HEK293 (cell line): Measurements from ENCODE around the gene DPM2.
A peak's percentile ranks its signal among the peaks of the same experiment; 100 is the strongest.

ENCODE experiments used
- CTCF ChIA-PET: fragments of 350-600 bp; formaldehyde crosslinking; extraction: SDS; loops from one replicate; lab custom pipeline; 2021; ENCODE audit warnings: antibody characterized with exemption; lab: Yijun Ruan, JAX
- POLR2A ChIA-PET: fragments of 300-600 bp; formaldehyde crosslinking; extraction: SDS; loops from one replicate; lab custom pipeline; 2020; ENCODE audit warnings: antibody characterized with exemption, inconsistent platforms; lab: Yijun Ruan, JAX
- H3K27ac ChIP-seq: fragments of 200-500 bp; sonication (Bioruptor generic); 2 replicates; pipeline ENCODE4 v1.5.1; 2014; ENCODE audit warnings: low read depth, low read length, control low read depth, inconsistent platforms; ENCODE audit errors: extremely low read depth
- H3K36me3 ChIP-seq, 2 experiments: fragments of 200-500 bp in 1 of 2; sonication (Bioruptor generic) in 1 of 2; 1 replicate in 1 of 2; 2 replicates in 1 of 2; pipeline ENCODE4 v1.5.1; 2014 to 2017; ENCODE audit warnings: inconsistent platforms in 2 of 2, low read length in 2 of 2; ENCODE audit not compliant: control insufficient read depth in 2 of 2, insufficient read depth in 1 of 2
- H3K4me1 ChIP-seq: fragments of 200-500 bp; sonication (Bioruptor generic); 2 replicates; pipeline ENCODE4 v1.5.1; 2014; ENCODE audit warnings: mild to moderate bottlenecking, low read length, inconsistent platforms; ENCODE audit not compliant: control insufficient read depth, insufficient read depth
- H3K4me3 ChIP-seq: 2 replicates; pipeline ENCODE4 v1.5.1; 2011; ENCODE audit warnings: low read depth, mild to moderate bottlenecking, control low read depth, low read length, moderate library complexity
- H3K9me3 ChIP-seq: fragments of 200-500 bp; sonication (Bioruptor generic); 2 replicates; pipeline ENCODE4 v1.5.1; 2014; ENCODE audit warnings: low read depth, low read length, inconsistent platforms; ENCODE audit not compliant: control insufficient read depth, insufficient read depth
- BCL11A ChIP-seq: fragments of 450-650 bp; formaldehyde crosslinking; IDR thresholded peaks from 2 replicates; pipeline ENCODE4 v1.5.1; 2016; ENCODE audit warnings: low read depth, missing biosample characterization, missing genetic modification characterization
- BCL11B ChIP-seq: fragments of 450-650 bp; formaldehyde crosslinking; IDR thresholded peaks from 2 replicates; pipeline ENCODE4 v1.5.1; 2016; ENCODE audit warnings: low read depth, missing biosample characterization, missing genetic modification characterization
- IKZF3 ChIP-seq: fragments of 450-650 bp; IDR thresholded peaks from 2 replicates; pipeline ENCODE4 v1.5.0; 2018; ENCODE audit warnings: missing biosample characterization, mild to moderate bottlenecking, missing genetic modification characterization, moderate library complexity
- KLF8 ChIP-seq: fragments of 450-650 bp; formaldehyde crosslinking; IDR thresholded peaks from 2 replicates; pipeline ENCODE4 v1.5.1; 2016; ENCODE audit warnings: missing biosample characterization, missing genetic modification characterization
- PRDM1 ChIP-seq: fragments of 450-650 bp; formaldehyde crosslinking; IDR thresholded peaks from 2 replicates; pipeline ENCODE4; 2016; ENCODE audit warnings: missing biosample characterization, missing genetic modification characterization
- PRDM10 ChIP-seq: fragments of 450-650 bp; formaldehyde crosslinking; IDR thresholded peaks from 2 replicates; pipeline ENCODE4 v1.5.1; 2016; ENCODE audit warnings: missing biosample characterization, missing genetic modification characterization
- SP3 ChIP-seq: fragments of 450-650 bp; formaldehyde crosslinking; IDR thresholded peaks from 2 replicates; pipeline ENCODE4 v1.5.1; 2016; ENCODE audit warnings: missing biosample characterization, missing genetic modification characterization
- ZEB2 ChIP-seq: fragments of 450-650 bp; formaldehyde crosslinking; IDR thresholded peaks from 2 replicates; pipeline ENCODE4 v1.5.1; 2016; ENCODE audit warnings: missing biosample characterization, missing genetic modification characterization
- ZFP37 ChIP-seq: fragments of 450-650 bp; formaldehyde crosslinking; IDR thresholded peaks from 2 replicates; pipeline ENCODE4 v1.5.1; 2016; ENCODE audit warnings: missing biosample characterization, missing genetic modification characterization
- ZNF302 ChIP-seq: fragments of 450-650 bp; formaldehyde crosslinking; IDR thresholded peaks from 2 replicates; pipeline ENCODE4 v1.5.1; 2016; ENCODE audit warnings: missing biosample characterization, missing genetic modification characterization, low read depth
- ZNF426 ChIP-seq: fragments of 450-650 bp; formaldehyde crosslinking; IDR thresholded peaks from 2 replicates; pipeline ENCODE4 v1.5.1; 2017; ENCODE audit warnings: missing biosample characterization, missing genetic modification characterization, mild to moderate bottlenecking, inconsistent platforms, moderate library complexity
- ZNF558 ChIP-seq: fragments of 450-650 bp; formaldehyde crosslinking; IDR thresholded peaks from 2 replicates; pipeline ENCODE4 v1.5.1; 2016; ENCODE audit warnings: missing biosample characterization, missing genetic modification characterization
- ZNF600 ChIP-seq: fragments of 450-650 bp; formaldehyde crosslinking; IDR thresholded peaks from 2 replicates; pipeline ENCODE4 v1.5.1; 2016; ENCODE audit warnings: missing biosample characterization, missing genetic modification characterization
- ZNF629 ChIP-seq: fragments of 450-650 bp; formaldehyde crosslinking; IDR thresholded peaks from 2 replicates; pipeline ENCODE4 v1.5.1; 2017; ENCODE audit warnings: missing biosample characterization, missing genetic modification characterization
- ZNF664 ChIP-seq: fragments of 450-650 bp; formaldehyde crosslinking; IDR thresholded peaks from 2 replicates; pipeline ENCODE4 v1.5.1; 2016; ENCODE audit warnings: missing biosample characterization, missing genetic modification characterization
- ZSCAN23 ChIP-seq: fragments of 450-650 bp; formaldehyde crosslinking; IDR thresholded peaks from 2 replicates; pipeline ENCODE4 v1.5.1; 2016; ENCODE audit warnings: missing biosample characterization, missing genetic modification characterization
- TF ChIP-seq, protein P1 (sequence below): fragments of 450-650 bp; formaldehyde crosslinking; IDR thresholded peaks from 2 replicates; pipeline ENCODE4 v1.5.0; 2017; ENCODE audit warnings: missing biosample characterization, missing genetic modification characterization, borderline replicate concordance
- TF ChIP-seq, protein P2 (sequence below): fragments of 450-650 bp; formaldehyde crosslinking; IDR thresholded peaks from 2 replicates; pipeline ENCODE4 v1.5.1; 2016; ENCODE audit warnings: missing biosample characterization, missing genetic modification characterization, borderline replicate concordance
- TF ChIP-seq, protein P3 (sequence below): fragments of 450-650 bp; formaldehyde crosslinking; IDR thresholded peaks from 2 replicates; pipeline ENCODE4 v1.5.1; 2016; ENCODE audit warnings: missing biosample characterization, missing genetic modification characterization
- TF ChIP-seq, protein P4 (sequence below): fragments of 450-650 bp; formaldehyde crosslinking; IDR thresholded peaks from 2 replicates; pipeline ENCODE4 v1.5.1; 2016; ENCODE audit warnings: missing biosample characterization, missing genetic modification characterization
- TF ChIP-seq, protein P5 (sequence below): fragments of 450-650 bp; formaldehyde crosslinking; IDR thresholded peaks from 2 replicates; pipeline ENCODE4 v1.5.1; 2017; ENCODE audit warnings: missing biosample characterization, missing genetic modification characterization

DPM2 gene

DNA sequence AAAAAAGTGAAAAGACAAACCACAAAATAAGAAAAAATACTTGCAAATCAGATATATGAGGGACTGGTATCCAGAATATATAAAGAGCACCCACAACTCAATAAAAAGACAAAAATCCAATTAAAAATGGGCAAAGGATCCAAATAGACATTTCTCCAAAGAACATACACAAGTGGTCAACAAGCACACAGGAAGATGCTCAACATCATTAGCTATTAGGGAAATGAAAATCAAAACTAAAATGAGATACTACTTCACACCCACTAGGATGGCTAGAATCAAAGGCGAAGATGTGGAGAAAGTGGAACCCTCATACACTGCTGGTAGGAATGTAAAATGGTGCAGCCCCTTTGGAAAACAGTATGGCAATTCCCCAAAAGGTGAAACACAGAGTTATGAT is 21.1 kb upstream of the DPM2 start:
- Histone ChIP-seq H3K36me3 (no peaks in the 10 kb centered on the region), H3K27ac (no peak overlapping the region), H3K9me3 (no peaks in the 10 kb centered on the region), H3K4me1 (peaks cover 11% of the 10 kb centered on the region), H3K4me3 (no peak overlapping the region)
- ChIA-PET POLR2A (no interaction called here), CTCF (interaction anchor here (0.6 to 9.0 kb wide), 4 partner anchors 16 to 409 kb away, joined by 4 to 135 read pairs (median 24); no protein-coding TSS in a partner anchor)
- TF ChIP-seq ZFP37 (no peak), ZNF664 (tag by site-specific recombination) (peak; percentile 93)
- TF ChIP-seq, protein P1, sequence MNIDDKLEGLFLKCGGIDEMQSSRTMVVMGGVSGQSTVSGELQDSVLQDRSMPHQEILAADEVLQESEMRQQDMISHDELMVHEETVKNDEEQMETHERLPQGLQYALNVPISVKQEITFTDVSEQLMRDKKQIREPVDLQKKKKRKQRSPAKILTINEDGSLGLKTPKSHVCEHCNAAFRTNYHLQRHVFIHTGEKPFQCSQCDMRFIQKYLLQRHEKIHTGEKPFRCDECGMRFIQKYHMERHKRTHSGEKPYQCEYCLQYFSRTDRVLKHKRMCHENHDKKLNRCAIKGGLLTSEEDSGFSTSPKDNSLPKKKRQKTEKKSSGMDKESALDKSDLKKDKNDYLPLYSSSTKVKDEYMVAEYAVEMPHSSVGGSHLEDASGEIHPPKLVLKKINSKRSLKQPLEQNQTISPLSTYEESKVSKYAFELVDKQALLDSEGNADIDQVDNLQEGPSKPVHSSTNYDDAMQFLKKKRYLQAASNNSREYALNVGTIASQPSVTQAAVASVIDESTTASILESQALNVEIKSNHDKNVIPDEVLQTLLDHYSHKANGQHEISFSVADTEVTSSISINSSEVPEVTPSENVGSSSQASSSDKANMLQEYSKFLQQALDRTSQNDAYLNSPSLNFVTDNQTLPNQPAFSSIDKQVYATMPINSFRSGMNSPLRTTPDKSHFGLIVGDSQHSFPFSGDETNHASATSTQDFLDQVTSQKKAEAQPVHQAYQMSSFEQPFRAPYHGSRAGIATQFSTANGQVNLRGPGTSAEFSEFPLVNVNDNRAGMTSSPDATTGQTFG (tag by site-specific recombination): no peak
- TF ChIP-seq, protein P2, sequence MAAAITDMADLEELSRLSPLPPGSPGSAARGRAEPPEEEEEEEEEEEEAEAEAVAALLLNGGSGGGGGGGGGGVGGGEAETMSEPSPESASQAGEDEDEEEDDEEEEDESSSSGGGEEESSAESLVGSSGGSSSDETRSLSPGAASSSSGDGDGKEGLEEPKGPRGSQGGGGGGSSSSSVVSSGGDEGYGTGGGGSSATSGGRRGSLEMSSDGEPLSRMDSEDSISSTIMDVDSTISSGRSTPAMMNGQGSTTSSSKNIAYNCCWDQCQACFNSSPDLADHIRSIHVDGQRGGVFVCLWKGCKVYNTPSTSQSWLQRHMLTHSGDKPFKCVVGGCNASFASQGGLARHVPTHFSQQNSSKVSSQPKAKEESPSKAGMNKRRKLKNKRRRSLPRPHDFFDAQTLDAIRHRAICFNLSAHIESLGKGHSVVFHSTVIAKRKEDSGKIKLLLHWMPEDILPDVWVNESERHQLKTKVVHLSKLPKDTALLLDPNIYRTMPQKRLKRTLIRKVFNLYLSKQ: no peak

DNA sequence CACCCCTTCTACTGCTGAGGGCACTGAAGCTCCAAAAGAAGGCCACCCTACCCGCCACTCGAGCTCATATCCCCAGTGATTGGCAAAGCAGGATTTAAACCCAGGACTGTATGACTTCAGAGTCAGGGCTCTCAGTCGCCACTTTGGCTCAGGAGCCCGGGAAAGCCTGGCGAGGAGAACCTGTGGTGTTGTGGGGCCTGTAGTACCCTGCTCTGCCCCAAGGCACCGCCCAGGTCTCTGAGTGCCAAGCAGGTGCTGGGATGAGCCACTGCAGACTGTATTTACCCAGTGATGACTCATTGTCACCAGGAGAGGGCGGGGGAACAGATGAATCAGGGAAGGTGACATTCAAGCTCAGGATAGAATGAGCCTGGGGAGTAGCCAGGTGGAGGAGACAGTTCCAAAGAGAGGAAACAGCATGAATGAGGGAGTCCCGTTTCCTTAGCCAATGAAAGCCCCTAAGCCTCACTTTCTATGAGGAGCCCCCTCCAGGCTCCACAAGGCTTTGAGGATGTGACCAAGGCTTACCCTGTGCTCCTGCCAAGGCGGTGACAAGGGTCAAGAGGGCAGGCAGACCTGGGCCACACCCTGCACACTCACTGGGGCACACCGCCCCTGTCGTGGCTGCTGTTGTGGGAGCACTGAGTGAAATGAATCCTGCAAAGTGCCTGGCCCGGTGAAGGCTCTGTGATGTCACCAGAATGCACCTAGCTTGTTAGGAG is 17.8 kb upstream of the DPM2 start:
- POLR2A ChIA-PET: interaction anchor here (0.6 to 2.7 kb wide), 9 partner anchors 8 to 173 kb away, joined by 3 to 19 read pairs (median 3); partner anchors contain the start of genes EEIG1, NAIF1 and SLC25A25
- Histone ChIP-seq H3K27ac (no peak overlapping the region; the same call in 1 of the 2 replicates), H3K36me3 (no peaks in the 10 kb centered on the region), H3K4me1 (peaks cover 8% of the 10 kb centered on the region), H3K9me3 (no peaks in the 10 kb centered on the region), H3K4me3 (no peak overlapping the region)
- CTCF ChIA-PET: interaction anchor here (0.6 to 9.0 kb wide), 21 partner anchors 10 to 448 kb away, joined by 3 to 135 read pairs (median 4); no protein-coding TSS in a partner anchor
- no peak for TF ChIP-seq ZSCAN23 (tag by site-specific recombination)
- peak; percentile 50; the same call in 1 of the 2 replicates for TF ChIP-seq ZEB2 (tag by site-specific recombination)
- TF ChIP-seq, protein P3, sequence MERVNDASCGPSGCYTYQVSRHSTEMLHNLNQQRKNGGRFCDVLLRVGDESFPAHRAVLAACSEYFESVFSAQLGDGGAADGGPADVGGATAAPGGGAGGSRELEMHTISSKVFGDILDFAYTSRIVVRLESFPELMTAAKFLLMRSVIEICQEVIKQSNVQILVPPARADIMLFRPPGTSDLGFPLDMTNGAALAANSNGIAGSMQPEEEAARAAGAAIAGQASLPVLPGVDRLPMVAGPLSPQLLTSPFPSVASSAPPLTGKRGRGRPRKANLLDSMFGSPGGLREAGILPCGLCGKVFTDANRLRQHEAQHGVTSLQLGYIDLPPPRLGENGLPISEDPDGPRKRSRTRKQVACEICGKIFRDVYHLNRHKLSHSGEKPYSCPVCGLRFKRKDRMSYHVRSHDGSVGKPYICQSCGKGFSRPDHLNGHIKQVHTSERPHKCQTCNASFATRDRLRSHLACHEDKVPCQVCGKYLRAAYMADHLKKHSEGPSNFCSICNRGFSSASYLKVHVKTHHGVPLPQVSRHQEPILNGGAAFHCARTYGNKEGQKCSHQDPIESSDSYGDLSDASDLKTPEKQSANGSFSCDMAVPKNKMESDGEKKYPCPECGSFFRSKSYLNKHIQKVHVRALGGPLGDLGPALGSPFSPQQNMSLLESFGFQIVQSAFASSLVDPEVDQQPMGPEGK (tag by site-specific recombination): peak; percentile 52
- TF ChIP-seq, protein P4, sequence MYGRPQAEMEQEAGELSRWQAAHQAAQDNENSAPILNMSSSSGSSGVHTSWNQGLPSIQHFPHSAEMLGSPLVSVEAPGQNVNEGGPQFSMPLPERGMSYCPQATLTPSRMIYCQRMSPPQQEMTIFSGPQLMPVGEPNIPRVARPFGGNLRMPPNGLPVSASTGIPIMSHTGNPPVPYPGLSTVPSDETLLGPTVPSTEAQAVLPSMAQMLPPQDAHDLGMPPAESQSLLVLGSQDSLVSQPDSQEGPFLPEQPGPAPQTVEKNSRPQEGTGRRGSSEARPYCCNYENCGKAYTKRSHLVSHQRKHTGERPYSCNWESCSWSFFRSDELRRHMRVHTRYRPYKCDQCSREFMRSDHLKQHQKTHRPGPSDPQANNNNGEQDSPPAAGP: peak; percentile 74
- peak; percentile 46; the same call in 1 of the 2 replicates for TF ChIP-seq BCL11A (tag by site-specific recombination)
- TF ChIP-seq ZNF600 (tag by site-specific recombination): peak; percentile 40
- TF ChIP-seq ZNF302: no peak
- TF ChIP-seq KLF8 (tag by site-specific recombination): peak; percentile 79
- TF ChIP-seq PRDM1 (tag by site-specific recombination): peak; percentile 96
- TF ChIP-seq ZNF629: peak; percentile 45; the same call in 1 of the 2 replicates
- no peak for TF ChIP-seq BCL11B (tag by site-specific recombination)
- TF ChIP-seq ZNF558 (tag by site-specific recombination): no peak
- TF ChIP-seq IKZF3 (tag by site-specific recombination): peak; percentile 53
- TF ChIP-seq, protein P5, sequence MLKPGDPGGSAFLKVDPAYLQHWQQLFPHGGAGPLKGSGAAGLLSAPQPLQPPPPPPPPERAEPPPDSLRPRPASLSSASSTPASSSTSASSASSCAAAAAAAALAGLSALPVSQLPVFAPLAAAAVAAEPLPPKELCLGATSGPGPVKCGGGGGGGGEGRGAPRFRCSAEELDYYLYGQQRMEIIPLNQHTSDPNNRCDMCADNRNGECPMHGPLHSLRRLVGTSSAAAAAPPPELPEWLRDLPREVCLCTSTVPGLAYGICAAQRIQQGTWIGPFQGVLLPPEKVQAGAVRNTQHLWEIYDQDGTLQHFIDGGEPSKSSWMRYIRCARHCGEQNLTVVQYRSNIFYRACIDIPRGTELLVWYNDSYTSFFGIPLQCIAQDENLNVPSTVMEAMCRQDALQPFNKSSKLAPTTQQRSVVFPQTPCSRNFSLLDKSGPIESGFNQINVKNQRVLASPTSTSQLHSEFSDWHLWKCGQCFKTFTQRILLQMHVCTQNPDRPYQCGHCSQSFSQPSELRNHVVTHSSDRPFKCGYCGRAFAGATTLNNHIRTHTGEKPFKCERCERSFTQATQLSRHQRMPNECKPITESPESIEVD (tag by site-specific recombination): no peak
- no peak for TF ChIP-seq ZNF426 (tag by site-specific recombination)
- TF ChIP-seq PRDM10 (tag by site-specific recombination): peak; percentile 81
- peak; percentile 38; the same call in 1 of the 2 replicates for TF ChIP-seq SP3 (tag by site-specific recombination)
